IMR-90 (cell line): ENCODE measurements around the gene C4B. TPM values are rescaled to one million over a fixed set of nuclear protein-coding genes. Genes with fewer than 3 reads are reported as not detected.
"Not testable (repeated sequence)": the region's sequence is repeated elsewhere in the genome, so short reads cannot be mapped to it uniquely, and the experiment has no call there.

Source experiments
- ATAC-seq: fragments of 200-7000 bp; cut with Tn5 transposase; 2 replicates; pipeline ENCODE4 v1.9.1; 2020; ENCODE audit warnings: low read depth, mild to moderate bottlenecking, moderate library complexity
- BruUV-seq: library from RNA; stranded (reverse); fragments of 400-500 nt; replicated peaks from 2 replicates; lab custom pipeline; 2021; lab: Mats Ljungman, UMichigan
- CTCF ChIA-PET: fragments of 300-600 bp; formaldehyde crosslinking; extraction: SDS; loops from one replicate; lab custom pipeline; 2021; ENCODE audit warnings: antibody characterized with exemption; lab: Yijun Ruan, JAX
- POLR2A ChIA-PET: fragments of 300-600 bp; sonication (Branson Sonifier 250); formaldehyde crosslinking; loops from one replicate; lab custom pipeline; 2022; ENCODE audit warnings: antibody characterized with exemption; ENCODE audit not compliant: unreplicated experiment; lab: Charles Lee
- DNase-seq: peaks from one replicate; pipeline ENCODE4 v3.0.0; 2013
- H2AFZ ChIP-seq: replicated peaks from 2 replicates; pipeline ENCODE3; 2013; ENCODE audit warnings: low read length, mild to moderate bottlenecking; ENCODE audit not compliant: poor library complexity
- H2AK5ac ChIP-seq: 2 replicates; pipeline ENCODE4 v1.6.1; 2013; ENCODE audit warnings: low read depth, low read length, inconsistent platforms
- H2AK9ac ChIP-seq: replicated peaks from 2 replicates; pipeline ENCODE3; 2013; ENCODE audit warnings: mild to moderate bottlenecking, low read depth, low read length, moderate library complexity; ENCODE audit not compliant: poor library complexity
- H2BK120ac ChIP-seq: 2 replicates; pipeline ENCODE4 v1.6.1; 2013; ENCODE audit warnings: low read depth, low read length, inconsistent platforms
- H2BK15ac ChIP-seq: 3 replicates; pipeline ENCODE4 v1.6.1; 2013; ENCODE audit warnings: low read depth, low read length, inconsistent platforms
- H2BK20ac ChIP-seq: 2 replicates; pipeline ENCODE4 v1.6.1; 2013; ENCODE audit warnings: low read depth, mild to moderate bottlenecking, inconsistent platforms, low read length, moderate library complexity
- H2BK5ac ChIP-seq: 2 replicates; pipeline ENCODE4 v1.6.1; 2013; ENCODE audit warnings: mild to moderate bottlenecking, low read depth, low read length, inconsistent platforms; ENCODE audit not compliant: poor library complexity, severe bottlenecking
- H3K14ac ChIP-seq: replicated peaks from 2 replicates; pipeline ENCODE4 v1.6.1; 2013; ENCODE audit warnings: low read depth, low read length, inconsistent platforms
- H3K18ac ChIP-seq: 2 replicates; pipeline ENCODE4 v1.6.1; 2013; ENCODE audit warnings: low read depth, low read length, control low read depth
- H3K23ac ChIP-seq: 2 replicates; pipeline ENCODE4 v1.6.1; 2013; ENCODE audit warnings: low read depth, low read length, inconsistent platforms
- H3K27ac ChIP-seq: 2 replicates; pipeline ENCODE4 v1.5.1; 2013; ENCODE audit warnings: mild to moderate bottlenecking, control low read depth, low read length; ENCODE audit not compliant: insufficient read depth
- H3K27me3 ChIP-seq: 2 replicates; pipeline ENCODE4 v1.6.1; 2013; ENCODE audit warnings: low read length; ENCODE audit not compliant: control insufficient read depth, insufficient read depth
- H3K36me3 ChIP-seq: 2 replicates; pipeline ENCODE4 v1.6.1; 2013; ENCODE audit warnings: low read length, mixed read lengths; ENCODE audit not compliant: control insufficient read depth, insufficient read depth
- H3K4ac ChIP-seq: 2 replicates; pipeline ENCODE4 v1.6.1; 2013; ENCODE audit warnings: low read depth, low read length, inconsistent platforms
- H3K4me1 ChIP-seq: 2 replicates; pipeline ENCODE4 v1.6.1; 2013; ENCODE audit warnings: low read length, mixed read lengths; ENCODE audit not compliant: control insufficient read depth, insufficient read depth
- H3K4me2 ChIP-seq: 2 replicates; pipeline ENCODE4 v1.6.1; 2013; ENCODE audit warnings: low read depth, mild to moderate bottlenecking, control low read depth, low read length, moderate library complexity
- H3K4me3 ChIP-seq: 2 replicates; pipeline ENCODE4 v1.5.1; 2013; ENCODE audit warnings: low read depth, mild to moderate bottlenecking, control low read depth, low read length, moderate library complexity; ENCODE audit not compliant: insufficient read depth
- H3K56ac ChIP-seq: 2 replicates; pipeline ENCODE4 v1.6.1; 2013; ENCODE audit warnings: low read length, inconsistent platforms; ENCODE audit not compliant: insufficient read depth; ENCODE audit errors: extremely low read depth
- H3K79me1 ChIP-seq, 2 experiments: 2 replicates each; pipeline ENCODE4 v1.6.1; 2013; ENCODE audit warnings: low read length in 2 of 2, inconsistent platforms in 1 of 2, low read depth in 1 of 2
- H3K9ac ChIP-seq: 2 replicates; pipeline ENCODE4 v1.6.1; 2013; ENCODE audit warnings: low read depth, low read length, control low read depth
- H3K9me1 ChIP-seq: 2 replicates; pipeline ENCODE4 v1.6.1; 2013; ENCODE audit warnings: low read length, inconsistent platforms; ENCODE audit not compliant: insufficient read depth
- H3K9me3 ChIP-seq: 2 replicates; pipeline ENCODE4 v1.6.1; 2013; ENCODE audit warnings: low read length; ENCODE audit not compliant: control insufficient read depth, insufficient read depth
- H4K20me1 ChIP-seq: 2 replicates; pipeline ENCODE4 v1.6.1; 2013; ENCODE audit warnings: low read length, inconsistent platforms; ENCODE audit not compliant: insufficient read depth
- H4K5ac ChIP-seq: 2 replicates; pipeline ENCODE4 v1.6.1; 2013; ENCODE audit warnings: mild to moderate bottlenecking, low read depth, low read length, control low read depth
- H4K8ac ChIP-seq, 2 experiments: 2 replicates each; pipeline ENCODE4 v1.6.1; 2013; ENCODE audit warnings: low read depth in 2 of 2, low read length in 2 of 2, control low read depth in 1 of 2, inconsistent platforms in 1 of 2
- H4K91ac ChIP-seq: 2 replicates; pipeline ENCODE4 v1.6.1; 2013; ENCODE audit warnings: low read depth, low read length, inconsistent platforms; ENCODE audit not compliant: insufficient read depth
- WGBS, 2 experiments: methylation state at CpG; one replicate each; pipeline versions ENCODE4 v1.1.5 to v1.1.7; 2013; ENCODE audit warnings: missing lambda C conversion rate in 2 of 2; ENCODE audit not compliant: insufficient read length in 1 of 2; ENCODE audit errors: extremely low coverage in 2 of 2; 5-methylcytosine and 5-hydroxymethylcytosine counted together
- dilution Hi-C: fragments of 300-500 bp; cut with HindIII; formaldehyde crosslinking; loops from one replicate; pipeline ENCODE4 v1.14.3; 2018; ENCODE audit warnings: low sequenced_read_pairs; ENCODE audit not compliant: unreplicated experiment
- in situ Hi-C: fragments of 300-500 bp; cut with MboI; formaldehyde crosslinking; loops from 3 replicates; pipeline ENCODE4 v1.14.3; 2019; ENCODE audit warnings: low sequenced_read_pairs, inconsistent platforms, mixed read lengths
- intact Hi-C: fragments of 100-400 bp; cut with micrococcal nuclease; formaldehyde crosslinking; loops from 2 replicates; pipeline ENCODE4 v1.10.0; 2022
- polyA plus RNA-seq, 3 experiments: library from polyadenylated mRNA; depleted of rRNA; stranded (reverse); fragments of >200 nt; gene quantifications; 2 replicates each; pipeline ENCODE4 v1.2.3, GENCODE V29; 2012; ENCODE audit warnings: low replicate concordance in 1 of 3
- total RNA-seq: library from RNA; depleted of rRNA; stranded (reverse); fragments of >200 nt; gene quantifications from 2 replicates; pipeline ENCODE4 v1.2.3, GENCODE V29; 2012

Gene C4B
- total and polyA plus RNA-seq, 2 of the 4 experiments (the other 2 are of a cell fraction), result 0.54 to 4.2 TPM

- H3K9ac ChIP-seq, H4K91ac ChIP-seq, dilution Hi-C loops, in situ Hi-C loops, H3K9me1 ChIP-seq, H3K23ac ChIP-seq, H2BK5ac ChIP-seq, H2BK15ac ChIP-seq, H2BK120ac ChIP-seq, H4K20me1 ChIP-seq, H3K9me3 ChIP-seq, H4K8ac ChIP-seq, H2AFZ ChIP-seq, H3K56ac ChIP-seq, BruUV-seq, H3K4me2 ChIP-seq, H2AK9ac ChIP-seq, H3K36me3 ChIP-seq, H3K4ac ChIP-seq, ATAC-seq, H3K18ac ChIP-seq, H3K27me3 ChIP-seq, H4K5ac ChIP-seq, H3K4me1 ChIP-seq, DNase-seq, H2BK20ac ChIP-seq, H3K14ac ChIP-seq, H3K4me3 ChIP-seq, H3K27ac ChIP-seq, CTCF ChIA-PET, POLR2A ChIA-PET, H3K79me1 ChIP-seq, H2AK5ac ChIP-seq: not testable (repeated sequence)
- intact Hi-C loops, result loop anchor here (10.0 kb wide), 1 partner anchor 115 kb away; the partner anchor contains the start of genes PPT2 and PRRT1
- WGBS, 2 experiments, result no CpG with 5 or more reads among the region's 24 CpGs
Measured at GRCh38 chr6:32039321-32040274, 25.0 kb downstream of the C4B start.

GRCh38 chr6:32040299-32041049, 25.9 kb downstream of the C4B start:
- intact Hi-C loops, result loop anchor here (10.0 kb wide), 1 partner anchor 114 kb away; the partner anchor contains the start of genes PPT2 and PRRT1
- H3K9me1 ChIP-seq, H3K27me3 ChIP-seq, H4K20me1 ChIP-seq, dilution Hi-C loops, H2AFZ ChIP-seq, H3K4ac ChIP-seq, DNase-seq, H4K91ac ChIP-seq, H3K4me1 ChIP-seq, H4K8ac ChIP-seq, in situ Hi-C loops, H3K36me3 ChIP-seq, H3K9ac ChIP-seq, H3K23ac ChIP-seq, CTCF ChIA-PET, H4K5ac ChIP-seq, H2BK20ac ChIP-seq, ATAC-seq, H3K79me1 ChIP-seq, H2BK120ac ChIP-seq, H2AK5ac ChIP-seq, H2AK9ac ChIP-seq, BruUV-seq, H2BK5ac ChIP-seq, H3K56ac ChIP-seq, H3K14ac ChIP-seq, H3K4me3 ChIP-seq, POLR2A ChIA-PET, H3K18ac ChIP-seq, H2BK15ac ChIP-seq, H3K9me3 ChIP-seq, H3K27ac ChIP-seq, H3K4me2 ChIP-seq: not testable (repeated sequence)
- no CpG with 5 or more reads among the region's 43 CpGs for WGBS, 2 experiments
